Measurements from ENCODE around the gene LMF1.
"Not testable (repeated sequence)": the region's sequence is repeated elsewhere in the genome, so short reads cannot be mapped to it uniquely, and the experiment has no call there.

LMF1 gene

GRCh38 chr16:889586-889985 is 81.2 kb downstream of the LMF1 start:
- DNase-seq = no peak

- no peak for DNase-seq
These were observed 81.7 kb downstream of the LMF1 start for GRCh38 chr16:888901-889570.

- DNase-seq = not testable (repeated sequence)
These were observed 82.3 kb downstream of the LMF1 start for GRCh38 chr16:888456-888855.

GRCh38 chr16:887846-888245 is 82.9 kb downstream of the LMF1 start:
- DNase-seq = no peak

GRCh38 chr16:886802-887731 is 83.7 kb downstream of the LMF1 start:
- no peak for DNase-seq

- no peak for DNase-seq
These were observed 84.7 kb downstream of the LMF1 start for GRCh38 chr16:886084-886543.

- no peak for DNase-seq
These were observed 85.4 kb downstream of the LMF1 start for GRCh38 chr16:885391-885790.

GRCh38 chr16:884232-884631 is 86.6 kb downstream of the LMF1 start:
- no peak for DNase-seq

- no peak for DNase-seq
These were observed 87.0 kb downstream of the LMF1 start for GRCh38 chr16:883781-884180.

- DNase-seq = no peak
These were observed 87.4 kb downstream of the LMF1 start for GRCh38 chr16:883340-883739.

- not testable (repeated sequence) for DNase-seq
These were observed 88.1 kb downstream of the LMF1 start for GRCh38 chr16:882671-883070.

GRCh38 chr16:882256-882655 is 88.5 kb downstream of the LMF1 start:
- DNase-seq = no peak

- no peak for DNase-seq
These were observed 89.3 kb downstream of the LMF1 start for GRCh38 chr16:881219-882097.

GRCh38 chr16:880471-881171 is 90.2 kb downstream of the LMF1 start:
- DNase-seq = no peak

GRCh38 chr16:879986-880385 is 90.8 kb downstream of the LMF1 start:
- DNase-seq = no peak

GRCh38 chr16:879461-879861 is 91.3 kb downstream of the LMF1 start:
- DNase-seq = no peak

- DNase-seq = no peak
These were observed 91.9 kb downstream of the LMF1 start for GRCh38 chr16:878886-879285.

- no peak for DNase-seq
These were observed 92.6 kb downstream of the LMF1 start for GRCh38 chr16:878072-878784.

GRCh38 chr16:877242-878071 is 93.3 kb downstream of the LMF1 start:
- DNase-seq = no peak

GRCh38 chr16:876523-877241 is 94.1 kb downstream of the LMF1 start:
- DNase-seq = no peak
